ENCODE data around the gene KAZALD1. TPM values are rescaled to one million over a fixed set of nuclear protein-coding genes. Genes with fewer than 3 reads are reported as not detected.

Gene KAZALD1
- polyA plus RNA-seq, 1 donor = 29.0 TPM

DNA sequence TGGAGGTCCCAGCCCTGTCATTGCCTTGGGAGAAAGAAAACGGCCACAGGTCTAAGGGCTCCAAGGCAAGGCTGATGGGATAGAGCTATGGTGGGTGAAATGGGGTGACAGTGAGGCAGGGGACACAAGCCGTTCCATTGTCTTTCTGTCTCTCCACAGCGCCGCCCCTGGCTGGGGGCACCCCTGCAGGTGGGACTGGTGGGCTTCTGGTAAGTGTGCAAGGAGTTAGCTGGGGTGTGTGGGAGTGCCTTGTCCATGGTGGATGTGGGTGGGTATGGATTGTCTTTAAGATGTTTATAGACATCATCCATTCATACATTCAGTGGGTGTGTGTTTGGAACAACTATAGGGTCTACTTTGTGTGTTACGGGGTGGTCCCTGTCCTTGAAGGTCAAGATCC lies 23.3 kb upstream of the KAZALD1 start:
- H3K27ac ChIP-seq (ENCODE audit: low read length) = no peak overlapping the region
- H3K9me3 ChIP-seq (ENCODE audit: control insufficient read depth, low read depth, low read length) = no peaks in the 10 kb centered on the region
- no peaks in the 10 kb centered on the region for H3K27me3 ChIP-seq (ENCODE audit: control insufficient read depth, insufficient read depth, low read length)
- no CpG with 5 or more reads among the region's 5 CpGs for WGBS (ENCODE audit: insufficient coverage, low lambda C conversion rate)
- H3K4me1 ChIP-seq (ENCODE audit: control insufficient read depth, insufficient read depth, low read length) = peaks cover 57% of the 10 kb centered on the region
- no peak for DNase-seq
- peaks cover 59% of the 10 kb centered on the region for H3K36me3 ChIP-seq (ENCODE audit: control insufficient read depth, insufficient read depth, low read length)
- H3K4me3 ChIP-seq (ENCODE audit: low read length) = no peak overlapping the region

DNA sequence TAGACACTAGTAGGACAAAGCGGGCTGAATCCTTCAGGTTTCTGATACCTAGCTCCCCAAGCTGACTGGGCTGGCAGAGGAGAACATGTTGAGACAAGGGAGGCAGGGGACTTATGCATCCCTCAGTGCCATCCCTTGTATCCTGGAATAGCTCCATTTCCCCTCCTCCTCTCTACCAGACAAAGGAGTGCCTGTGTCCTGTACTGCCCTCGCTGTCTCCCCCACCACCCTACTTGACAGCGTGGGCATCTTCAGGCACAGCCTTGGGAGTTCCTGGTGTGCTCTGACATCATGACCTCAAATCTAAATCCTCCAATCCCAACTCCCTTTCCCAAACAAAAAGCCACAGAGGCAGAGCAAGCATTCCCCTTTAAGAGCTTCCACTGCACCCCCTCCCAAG lies 21.7 kb upstream of the KAZALD1 start:
- H3K27ac ChIP-seq (ENCODE audit: low read length) = no peak overlapping the region
- H3K9me3 ChIP-seq (ENCODE audit: control insufficient read depth, low read depth, low read length) = no peaks in the 10 kb centered on the region
- whole genome bisulfite sequencing (ENCODE audit: insufficient coverage, low lambda C conversion rate) = no CpG with 5 or more reads among the region's 3 CpGs
- no peak overlapping the region for H3K4me3 ChIP-seq (ENCODE audit: low read length)
- H3K36me3 ChIP-seq (ENCODE audit: control insufficient read depth, insufficient read depth, low read length) = peaks cover 55% of the 10 kb centered on the region
- DNase-seq = no peak
- no peaks in the 10 kb centered on the region for H3K27me3 ChIP-seq (ENCODE audit: control insufficient read depth, insufficient read depth, low read length)
- H3K4me1 ChIP-seq (ENCODE audit: control insufficient read depth, insufficient read depth, low read length) = peaks cover 48% of the 10 kb centered on the region

DNA sequence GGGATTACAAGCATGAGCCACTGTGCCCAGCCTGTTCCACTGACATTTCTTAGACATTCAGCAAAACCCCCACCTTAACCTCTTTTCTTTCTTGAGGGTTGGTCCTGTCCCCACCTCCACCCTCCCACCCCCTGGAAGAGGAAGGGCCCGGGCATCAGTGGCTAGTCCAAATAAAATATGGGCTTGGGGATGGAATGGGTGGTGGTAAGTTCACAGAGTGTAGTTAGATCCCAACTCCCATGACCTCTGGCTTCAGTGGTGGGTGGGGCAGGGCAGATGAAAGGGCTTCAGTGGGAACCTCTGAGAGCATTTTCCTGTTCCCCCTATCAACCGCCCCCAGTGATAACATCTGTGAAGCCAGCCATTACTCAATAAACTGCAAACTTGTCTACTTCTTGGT lies 20.9 kb upstream of the KAZALD1 start:
- Histone ChIP-seq H3K27ac (ENCODE audit: low read length) (peak overlapping the region; percentile 90), H3K36me3 (ENCODE audit: control insufficient read depth, insufficient read depth, low read length) (peaks cover 47% of the 10 kb centered on the region), H3K27me3 (ENCODE audit: control insufficient read depth, insufficient read depth, low read length) (no peaks in the 10 kb centered on the region), H3K4me3 (ENCODE audit: low read length) (no peak overlapping the region), H3K4me1 (ENCODE audit: control insufficient read depth, insufficient read depth, low read length) (peaks cover 40% of the 10 kb centered on the region), H3K9me3 (ENCODE audit: control insufficient read depth, low read depth, low read length) (no peaks in the 10 kb centered on the region)
- DNase-seq = no peak
- WGBS (ENCODE audit: insufficient coverage, low lambda C conversion rate) = no CpG with 5 or more reads among the region's 2 CpGs

DNA sequence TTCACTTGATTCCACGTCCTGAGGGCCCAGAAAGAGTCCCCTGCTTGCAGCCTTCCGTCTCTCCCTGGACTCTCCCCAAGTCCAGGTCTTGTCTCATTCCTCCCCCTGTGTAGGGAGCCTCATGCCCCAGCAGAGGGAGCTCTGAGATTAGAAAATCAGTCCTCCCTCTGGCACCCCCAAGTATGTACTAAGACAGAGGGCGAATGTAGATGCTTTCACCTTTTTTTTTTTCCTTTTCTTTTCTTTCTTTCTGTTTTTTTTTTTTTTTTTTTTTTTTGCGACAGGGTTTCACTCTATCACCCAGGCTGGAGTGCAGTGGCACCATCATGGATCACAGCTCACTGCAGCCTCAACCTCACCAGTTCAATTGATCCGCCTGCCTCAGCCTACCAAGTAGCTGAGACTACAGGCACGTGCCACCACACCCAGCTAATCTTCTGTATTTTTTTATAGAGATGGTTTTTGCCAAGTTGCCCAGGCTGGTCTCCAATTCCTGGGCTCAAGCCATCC lies 20.5 kb upstream of the KAZALD1 start:
- peaks cover 42% of the 10 kb centered on the region for H3K36me3 ChIP-seq (ENCODE audit: control insufficient read depth, insufficient read depth, low read length)
- H3K27me3 ChIP-seq (ENCODE audit: control insufficient read depth, insufficient read depth, low read length) = peaks cover 2% of the 10 kb centered on the region
- H3K27ac ChIP-seq (ENCODE audit: low read length) = peak overlapping the region; percentile 90
- no peak overlapping the region for H3K4me3 ChIP-seq (ENCODE audit: low read length)
- no peaks in the 10 kb centered on the region for H3K9me3 ChIP-seq (ENCODE audit: control insufficient read depth, low read depth, low read length)
- peak; percentile 87 to 89 for DNase-seq
- 20% methylated on average over 1 of the region's 6 CpGs for WGBS (ENCODE audit: insufficient coverage, low lambda C conversion rate)
- peaks cover 36% of the 10 kb centered on the region for H3K4me1 ChIP-seq (ENCODE audit: control insufficient read depth, insufficient read depth, low read length)

DNA sequence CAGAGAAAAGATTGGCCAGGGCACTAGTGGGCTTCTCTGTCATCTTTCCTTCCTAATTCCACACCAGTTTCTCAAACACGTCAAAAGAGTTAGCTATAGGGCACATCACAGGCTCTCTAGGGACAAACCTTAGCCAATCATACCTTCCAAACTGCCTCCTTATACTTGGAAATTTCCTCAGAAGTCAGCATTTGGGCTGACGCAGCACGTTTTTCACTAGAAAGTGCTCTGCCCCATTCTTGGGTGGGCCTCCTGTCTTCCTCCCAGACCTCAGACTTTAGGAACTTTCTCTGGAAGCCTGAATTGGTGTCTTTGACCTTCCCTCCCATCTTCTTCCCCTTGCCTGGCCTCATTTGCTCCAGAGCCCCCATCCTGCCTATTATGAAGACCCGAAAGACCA lies 19.7 kb upstream of the KAZALD1 start:
- no CpG with 5 or more reads among the region's 4 CpGs for WGBS (ENCODE audit: insufficient coverage, low lambda C conversion rate)
- Histone ChIP-seq H3K27ac (ENCODE audit: low read length) (peak overlapping the region; percentile 90), H3K36me3 (ENCODE audit: control insufficient read depth, insufficient read depth, low read length) (peaks cover 34% of the 10 kb centered on the region), H3K4me3 (ENCODE audit: low read length) (peak overlapping the region; percentile 59), H3K4me1 (ENCODE audit: control insufficient read depth, insufficient read depth, low read length) (peaks cover 29% of the 10 kb centered on the region), H3K27me3 (ENCODE audit: control insufficient read depth, insufficient read depth, low read length) (peaks cover 10% of the 10 kb centered on the region), H3K9me3 (ENCODE audit: control insufficient read depth, low read depth, low read length) (no peaks in the 10 kb centered on the region)
- DNase-seq = no peak

DNA sequence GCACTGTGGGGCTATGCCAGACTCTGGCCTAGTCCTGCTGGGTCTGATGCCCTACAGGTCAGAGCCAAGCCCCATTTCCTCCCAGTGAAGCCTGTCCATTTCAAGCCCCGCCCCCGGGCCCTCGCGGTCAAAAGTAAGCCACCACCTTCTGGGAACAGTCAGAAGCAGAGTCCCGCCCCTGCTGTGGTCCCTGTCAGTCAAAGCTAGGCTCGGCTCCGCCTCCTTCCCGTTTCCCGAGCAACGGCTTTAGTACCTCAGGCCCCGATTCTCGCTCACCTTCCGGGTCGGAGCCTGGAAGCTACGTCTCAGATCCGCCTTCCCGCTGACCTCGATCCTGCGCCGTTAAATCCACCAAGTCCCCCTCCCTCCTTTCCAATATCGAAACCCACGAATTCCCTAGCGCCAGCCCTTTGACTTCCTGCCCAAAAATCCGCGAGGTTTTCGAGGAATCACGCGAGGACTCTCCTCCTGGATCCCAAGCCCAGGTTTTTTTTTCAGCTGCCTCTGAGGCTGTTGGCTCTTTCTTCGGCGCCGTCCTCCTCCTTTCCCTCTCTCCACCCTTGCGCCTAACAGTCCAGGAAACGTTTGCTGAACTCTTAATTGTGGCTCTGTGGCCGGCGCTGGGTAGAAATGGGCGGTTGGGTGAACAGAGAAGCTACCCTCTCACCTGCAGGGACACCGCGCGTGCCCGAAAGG lies 19.0 kb upstream of the KAZALD1 start:
- no CpG with 5 or more reads among the region's 40 CpGs for WGBS (ENCODE audit: insufficient coverage, low lambda C conversion rate)
- H3K27ac ChIP-seq (ENCODE audit: low read length) = peak overlapping the region; percentile 90

DNA sequence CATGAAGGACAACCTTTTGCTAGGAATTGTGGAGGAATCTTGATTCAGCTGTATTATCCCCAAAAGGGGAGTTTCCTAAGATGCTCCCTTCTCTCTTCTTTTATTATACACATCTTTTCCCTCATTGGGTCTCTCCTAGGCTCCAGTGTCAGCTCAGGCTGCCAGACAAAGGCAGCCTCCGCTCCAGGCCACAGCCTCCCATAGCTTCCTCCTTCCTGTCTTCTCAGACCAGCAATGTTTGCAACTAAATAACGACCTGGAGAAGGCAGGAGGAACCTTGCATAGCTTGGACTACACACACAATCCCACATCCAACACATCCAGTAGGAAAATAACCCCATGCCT lies 18.5 kb upstream of the KAZALD1 start:
- H3K4me1 ChIP-seq (ENCODE audit: control insufficient read depth, insufficient read depth, low read length) = peaks cover 26% of the 10 kb centered on the region
- H3K36me3 ChIP-seq (ENCODE audit: control insufficient read depth, insufficient read depth, low read length) = peaks cover 22% of the 10 kb centered on the region
- DNase-seq = no peak
- peak overlapping the region; percentile 90 for H3K27ac ChIP-seq (ENCODE audit: low read length)
- peak overlapping the region; percentile 59 for H3K4me3 ChIP-seq (ENCODE audit: low read length)
- WGBS (ENCODE audit: insufficient coverage, low lambda C conversion rate) = no CpG with 5 or more reads among the region's 2 CpGs
- H3K9me3 ChIP-seq (ENCODE audit: control insufficient read depth, low read depth, low read length) = no peaks in the 10 kb centered on the region
- H3K27me3 ChIP-seq (ENCODE audit: control insufficient read depth, insufficient read depth, low read length) = peaks cover 22% of the 10 kb centered on the region

More for the DNA sequence above, 19.0 kb upstream of the KAZALD1 start:
- Histone ChIP-seq H3K4me1 (ENCODE audit: control insufficient read depth, insufficient read depth, low read length) (peaks cover 26% of the 10 kb centered on the region), H3K36me3 (ENCODE audit: control insufficient read depth, insufficient read depth, low read length) (peaks cover 27% of the 10 kb centered on the region), H3K27me3 (ENCODE audit: control insufficient read depth, insufficient read depth, low read length) (peaks cover 17% of the 10 kb centered on the region), H3K9me3 (ENCODE audit: control insufficient read depth, low read depth, low read length) (no peaks in the 10 kb centered on the region), H3K4me3 (ENCODE audit: low read length) (peak overlapping the region; percentile 59)
- DNase-seq = peak; percentile 94 to 98

DNA sequence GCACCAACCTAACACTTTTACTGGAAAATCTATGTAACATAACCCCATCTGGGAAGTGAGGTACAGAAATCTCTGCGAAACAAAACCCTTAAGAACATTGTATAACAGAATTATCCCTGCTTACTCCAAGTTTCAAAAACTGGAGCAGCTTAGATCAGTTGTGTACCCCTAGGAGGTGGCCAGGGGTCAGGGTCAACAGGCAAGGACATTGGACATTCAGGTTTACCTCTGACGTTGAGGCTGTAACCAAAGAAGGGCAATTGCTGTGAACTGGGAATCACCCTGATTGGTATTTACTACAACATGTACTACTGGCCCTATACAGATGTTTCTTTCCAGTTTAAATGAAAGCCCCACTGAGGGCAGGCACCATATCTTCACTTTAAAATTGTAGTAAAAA lies 17.7 kb upstream of the KAZALD1 start:
- Histone ChIP-seq H3K27me3 (ENCODE audit: control insufficient read depth, insufficient read depth, low read length) (peaks cover 30% of the 10 kb centered on the region), H3K4me3 (ENCODE audit: low read length) (no peak overlapping the region), H3K27ac (ENCODE audit: low read length) (no peak overlapping the region), H3K9me3 (ENCODE audit: control insufficient read depth, low read depth, low read length) (no peaks in the 10 kb centered on the region), H3K36me3 (ENCODE audit: control insufficient read depth, insufficient read depth, low read length) (peaks cover 14% of the 10 kb centered on the region), H3K4me1 (ENCODE audit: control insufficient read depth, insufficient read depth, low read length) (peaks cover 30% of the 10 kb centered on the region)
- DNase-seq = no peak
- 100% methylated on average over 1 of the region's 2 CpGs for WGBS (ENCODE audit: insufficient coverage, low lambda C conversion rate)

DNA sequence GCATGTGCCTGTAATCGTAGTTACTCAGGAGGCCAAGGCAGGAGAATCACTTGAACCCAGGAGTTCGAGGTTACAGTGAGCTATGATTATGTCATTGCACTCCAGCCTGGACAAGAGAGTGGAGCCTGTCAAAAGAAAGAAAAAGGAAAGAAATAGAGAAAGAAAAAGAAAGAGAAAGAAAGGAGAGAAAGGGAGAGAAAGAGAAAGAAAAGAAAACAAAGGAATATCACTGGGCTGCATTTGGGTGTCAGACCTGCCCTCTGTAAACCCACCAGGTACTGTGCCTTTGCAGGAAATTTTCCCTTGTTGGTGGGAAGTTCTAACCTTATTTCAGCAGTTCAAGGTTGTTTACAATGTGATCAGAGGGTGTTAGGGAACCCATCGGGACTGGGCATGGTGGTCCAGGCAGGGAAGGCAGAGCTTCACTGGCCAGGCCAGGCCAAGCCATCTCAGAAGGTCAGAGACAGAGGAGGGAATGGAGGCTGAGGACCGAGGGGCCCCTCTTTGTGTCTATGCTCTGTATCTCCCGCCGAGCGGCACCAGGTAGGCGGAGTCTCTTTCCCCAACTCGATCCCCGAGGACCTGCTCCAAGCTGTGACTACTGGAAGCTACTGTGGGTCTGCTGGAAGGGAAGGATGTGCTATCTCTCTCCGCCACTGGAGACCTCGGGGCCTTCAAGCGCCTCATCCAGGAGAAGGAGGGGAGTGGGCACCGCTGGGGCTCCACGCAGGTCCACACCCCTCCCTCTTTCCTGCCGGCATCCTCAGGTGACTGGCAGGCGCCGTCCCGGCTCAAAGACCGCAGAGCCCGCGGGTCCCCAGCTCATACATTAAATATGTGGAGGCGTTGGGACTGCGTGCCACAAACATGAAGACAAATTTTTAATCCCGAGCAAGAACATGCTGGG lies 15.2 kb upstream of the KAZALD1 start:
- Histone ChIP-seq H3K36me3 (ENCODE audit: control insufficient read depth, insufficient read depth, low read length) (peaks cover 1% of the 10 kb centered on the region), H3K4me1 (ENCODE audit: control insufficient read depth, insufficient read depth, low read length) (peaks cover 34% of the 10 kb centered on the region), H3K4me3 (ENCODE audit: low read length) (no peak overlapping the region), H3K27ac (ENCODE audit: low read length) (no peak overlapping the region), H3K27me3 (ENCODE audit: control insufficient read depth, insufficient read depth, low read length) (peaks cover 50% of the 10 kb centered on the region), H3K9me3 (ENCODE audit: control insufficient read depth, low read depth, low read length) (no peaks in the 10 kb centered on the region)
- DNase-seq = peak in 1 of 2 donors; percentile 30
- 47% methylated on average over 4 of the region's 25 CpGs for WGBS (ENCODE audit: insufficient coverage, low lambda C conversion rate)

DNA sequence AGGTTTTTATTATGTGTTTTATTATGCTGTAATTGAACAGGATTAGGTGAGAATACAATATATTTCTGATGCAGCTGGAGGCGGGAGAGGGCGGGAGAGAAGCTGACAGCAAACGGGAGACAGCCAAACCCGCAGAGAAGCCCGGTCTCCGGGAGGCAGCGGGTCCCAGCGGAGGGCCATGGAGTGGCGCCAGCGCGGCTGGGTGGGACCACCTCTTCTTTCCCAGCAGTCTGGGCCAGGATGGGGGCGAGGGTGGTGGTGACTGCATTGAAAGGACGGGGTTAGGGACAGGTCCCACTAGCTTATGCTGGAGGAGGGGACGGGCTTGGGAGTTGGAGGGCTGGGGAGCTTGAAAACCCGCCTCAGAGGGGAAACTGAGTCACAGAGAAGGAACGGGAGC lies 14.5 kb upstream of the KAZALD1 start:
- no peaks in the 10 kb centered on the region for H3K9me3 ChIP-seq (ENCODE audit: control insufficient read depth, low read depth, low read length)
- no peak for DNase-seq
- no CpG with 5 or more reads among the region's 16 CpGs for WGBS (ENCODE audit: insufficient coverage, low lambda C conversion rate)
- H3K4me3 ChIP-seq (ENCODE audit: low read length) = no peak overlapping the region
- H3K27ac ChIP-seq (ENCODE audit: low read length) = no peak overlapping the region
- no peaks in the 10 kb centered on the region for H3K36me3 ChIP-seq (ENCODE audit: control insufficient read depth, insufficient read depth, low read length)
- H3K27me3 ChIP-seq (ENCODE audit: control insufficient read depth, insufficient read depth, low read length) = peaks cover 50% of the 10 kb centered on the region
- H3K4me1 ChIP-seq (ENCODE audit: control insufficient read depth, insufficient read depth, low read length) = peaks cover 27% of the 10 kb centered on the region

Measured in large intestine (tissue), 3 donors.